Liver (tissue), 9 donors: ENCODE measurements around the gene TSPAN31. TPM values are rescaled to one million over a fixed set of nuclear protein-coding genes. Genes with fewer than 3 reads are reported as not detected.
A peak's percentile ranks its signal among the peaks of the same experiment; 100 is the strongest.
"Not testable (repeated sequence)": the region's sequence is repeated elsewhere in the genome, so short reads cannot be mapped to it uniquely, and the experiment has no call there.

ENCODE experiments used
- DNase-seq: peaks from one replicate; pipeline ENCODE4 v3.0.0-alpha.2; 2017; ENCODE audit warnings: low spot score
- H3K27ac ChIP-seq, 2 donors: one replicate each; pipeline ENCODE4 v1.7.0; 2013; ENCODE audit warnings: inconsistent platforms in 2 of 2, low read length in 2 of 2, control low read depth in 1 of 2, low read depth in 1 of 2, mild to moderate bottlenecking in 1 of 2
- H3K27me3 ChIP-seq, 4 donors: one replicate each; pipeline versions ENCODE4 v1.6.1 to v1.7.0; 2013; ENCODE audit warnings: low read length in 3 of 4, inconsistent platforms in 1 of 4, mild to moderate bottlenecking in 1 of 4, moderate library complexity in 1 of 4; ENCODE audit not compliant: control insufficient read depth in 4 of 4, insufficient read depth in 4 of 4
- H3K36me3 ChIP-seq, 4 donors: one replicate each; pipeline versions ENCODE4 v1.6.1 to v1.7.0; 2013; ENCODE audit warnings: low read length in 3 of 4, mild to moderate bottlenecking in 3 of 4, low read depth in 1 of 4, moderate library complexity in 1 of 4; ENCODE audit not compliant: control insufficient read depth in 4 of 4, insufficient read depth in 3 of 4
- H3K4me1 ChIP-seq, 4 donors: one replicate each; pipeline versions ENCODE4 v1.6.1 to v1.7.0; 2013; ENCODE audit warnings: low read length in 3 of 4, mild to moderate bottlenecking in 3 of 4, moderate library complexity in 1 of 4; ENCODE audit not compliant: control insufficient read depth in 4 of 4, insufficient read depth in 4 of 4
- H3K4me3 ChIP-seq, 3 donors: one replicate each; pipeline versions ENCODE4 v1.6.1 to v1.7.0; 2013; ENCODE audit warnings: low read length in 3 of 3, control low read depth in 1 of 3, low read depth in 1 of 3, mild to moderate bottlenecking in 1 of 3
- H3K9ac ChIP-seq, 2 donors: one replicate each; pipeline ENCODE4 v1.7.0; 2013; ENCODE audit warnings: low read length in 2 of 2, mild to moderate bottlenecking in 2 of 2, moderate library complexity in 2 of 2, control low read depth in 1 of 2, low read depth in 1 of 2
- H3K9me3 ChIP-seq, 4 donors: one replicate each; pipeline versions ENCODE4 v1.6.1 to v1.7.0; 2013; ENCODE audit warnings: low read length in 3 of 4; ENCODE audit not compliant: control insufficient read depth in 4 of 4
- CTCF ChIP-seq: fragments of 150-350 bp; IDR thresholded peaks from 2 replicates; pipeline ENCODE4 v1.5.1; 2017; ENCODE audit warnings: improper control_type of control experiment, low read depth, low read length; ENCODE audit not compliant: missing input control
- EGR1 ChIP-seq, 2 donors: IDR thresholded peaks; 2 replicates each; pipeline ENCODE4 v1.6.1; 2016 to 2018; ENCODE audit warnings: antibody characterized with exemption in 2 of 2, low read depth in 2 of 2
- FOXA1 ChIP-seq: IDR thresholded peaks from 2 replicates; pipeline ENCODE4 v1.6.1; 2016; ENCODE audit warnings: antibody characterized with exemption
- FOXA2 ChIP-seq: IDR thresholded peaks from 2 replicates; pipeline ENCODE4 v1.6.1; 2016; ENCODE audit warnings: antibody characterized with exemption
- GABPA ChIP-seq, 2 donors: IDR thresholded peaks in 1 of 2; conservative IDR thresholded peaks in 1 of 2; 2 replicates each; pipeline ENCODE4 v1.6.1; 2016; ENCODE audit warnings: antibody characterized with exemption in 2 of 2, mild to moderate bottlenecking in 1 of 2, moderate library complexity in 1 of 2
- HNF4A ChIP-seq, 2 donors: conservative IDR thresholded peaks; 2 replicates each; pipeline ENCODE4 v1.6.1; 2016; ENCODE audit warnings: antibody characterized with exemption in 2 of 2, mild to moderate bottlenecking in 2 of 2
- HNF4G ChIP-seq: IDR thresholded peaks from 2 replicates; pipeline ENCODE4 v1.6.1; 2016; ENCODE audit warnings: antibody characterized with exemption
- JUND ChIP-seq, 2 donors: IDR thresholded peaks; 2 replicates each; pipeline ENCODE4 v1.6.1; 2016; ENCODE audit warnings: antibody characterized with exemption in 2 of 2
- MAX ChIP-seq: IDR thresholded peaks from 2 replicates; pipeline ENCODE4 v1.6.1; 2016; ENCODE audit warnings: antibody characterized with exemption
- NR2F2 ChIP-seq: IDR thresholded peaks from 2 replicates; pipeline ENCODE4 v1.6.1; 2016; ENCODE audit warnings: antibody characterized with exemption
- RAD21 ChIP-seq, 2 donors: IDR thresholded peaks; 2 replicates each; pipeline ENCODE4 v1.6.1; 2016; ENCODE audit warnings: antibody characterized with exemption in 2 of 2, mild to moderate bottlenecking in 2 of 2
- RXRA ChIP-seq, 2 donors: IDR thresholded peaks; 2 replicates each; pipeline ENCODE4 v1.6.1; 2017 to 2018; ENCODE audit warnings: antibody characterized with exemption in 2 of 2, mild to moderate bottlenecking in 1 of 2
- SP1 ChIP-seq: IDR thresholded peaks from 2 replicates; pipeline ENCODE4 v1.6.1; 2018; ENCODE audit warnings: antibody characterized with exemption, mild to moderate bottlenecking
- TAF1 ChIP-seq: conservative IDR thresholded peaks from 2 replicates; pipeline ENCODE4 v1.6.1; 2016; ENCODE audit warnings: antibody characterized with exemption, mild to moderate bottlenecking
- YY1 ChIP-seq: IDR thresholded peaks from 2 replicates; pipeline ENCODE4 v1.6.1; 2016; ENCODE audit warnings: antibody characterized with exemption, mild to moderate bottlenecking
- ZBTB33 ChIP-seq: IDR thresholded peaks from 2 replicates; pipeline ENCODE4 v1.6.1; 2016; ENCODE audit warnings: antibody characterized with exemption
- whole genome bisulfite sequencing: extraction: QIAGEN DNeasy Blood & Tissue Kit; methylation state at CpG from one replicate; pipeline ENCODE4 v1.1.7; 2013; 5-methylcytosine and 5-hydroxymethylcytosine counted together
- polyA plus RNA-seq, 2 donors: library from polyadenylated mRNA; stranded (reverse) in 1 of 2; unstranded in 1 of 2; fragments of 200-250 nt in 1 of 2; fragments of >200 nt in 1 of 2; fragmentation: Nextera tagmentation in 1 of 2; extraction: Ambion mirVana in 1 of 2; gene quantifications; one replicate each; pipeline versions ENCODE4 v1.2.1 to v1.2.3, GENCODE V29; 2013 to 2015
- total RNA-seq, 2 donors: library from RNA; depleted of rRNA; stranded (reverse); fragments of >200 nt; gene quantifications; one replicate each; pipeline ENCODE4 v1.2.3, GENCODE V29; 2014
- TF ChIP-seq, protein P1 (sequence below): IDR thresholded peaks from 2 replicates; pipeline ENCODE4 v1.6.1; 2016; ENCODE audit warnings: antibody characterized with exemption, mild to moderate bottlenecking
- TF ChIP-seq, protein P2 (sequence below): IDR thresholded peaks from 2 replicates; pipeline ENCODE4 v1.6.1; 2016; ENCODE audit warnings: antibody characterized with exemption
- donor health status: healthy.
- donor health status: healthy.
- donor health status: healthy.
- donor health status: healthy.
- donor health status: healthy.

Gene TSPAN31
- total and polyA plus RNA-seq, 4 donors, result 16.9 to 39.4 (median 24.6) TPM

- no peaks in the 10 kb centered on the region for H3K27me3 ChIP-seq
- no peaks in the 10 kb centered on the region for H3K9me3 ChIP-seq
- peaks cover 5 to 13% (median 10%) of the 10 kb centered on the region in 4 donors for H3K4me1 ChIP-seq
- H3K4me3 ChIP-seq, result peak within 1 kb of the TSS; percentile 58 to 99 (median 63)
- no peak for DNase-seq
- WGBS, result 5% methylated on average over 67 of the region's 67 CpGs
- H3K9ac ChIP-seq, result peak within 1 kb of the TSS; percentile 63 to 86
- TF ChIP-seq HNF4G, result no peak
- no peak for TF ChIP-seq FOXA2
- TF ChIP-seq, protein P1, sequence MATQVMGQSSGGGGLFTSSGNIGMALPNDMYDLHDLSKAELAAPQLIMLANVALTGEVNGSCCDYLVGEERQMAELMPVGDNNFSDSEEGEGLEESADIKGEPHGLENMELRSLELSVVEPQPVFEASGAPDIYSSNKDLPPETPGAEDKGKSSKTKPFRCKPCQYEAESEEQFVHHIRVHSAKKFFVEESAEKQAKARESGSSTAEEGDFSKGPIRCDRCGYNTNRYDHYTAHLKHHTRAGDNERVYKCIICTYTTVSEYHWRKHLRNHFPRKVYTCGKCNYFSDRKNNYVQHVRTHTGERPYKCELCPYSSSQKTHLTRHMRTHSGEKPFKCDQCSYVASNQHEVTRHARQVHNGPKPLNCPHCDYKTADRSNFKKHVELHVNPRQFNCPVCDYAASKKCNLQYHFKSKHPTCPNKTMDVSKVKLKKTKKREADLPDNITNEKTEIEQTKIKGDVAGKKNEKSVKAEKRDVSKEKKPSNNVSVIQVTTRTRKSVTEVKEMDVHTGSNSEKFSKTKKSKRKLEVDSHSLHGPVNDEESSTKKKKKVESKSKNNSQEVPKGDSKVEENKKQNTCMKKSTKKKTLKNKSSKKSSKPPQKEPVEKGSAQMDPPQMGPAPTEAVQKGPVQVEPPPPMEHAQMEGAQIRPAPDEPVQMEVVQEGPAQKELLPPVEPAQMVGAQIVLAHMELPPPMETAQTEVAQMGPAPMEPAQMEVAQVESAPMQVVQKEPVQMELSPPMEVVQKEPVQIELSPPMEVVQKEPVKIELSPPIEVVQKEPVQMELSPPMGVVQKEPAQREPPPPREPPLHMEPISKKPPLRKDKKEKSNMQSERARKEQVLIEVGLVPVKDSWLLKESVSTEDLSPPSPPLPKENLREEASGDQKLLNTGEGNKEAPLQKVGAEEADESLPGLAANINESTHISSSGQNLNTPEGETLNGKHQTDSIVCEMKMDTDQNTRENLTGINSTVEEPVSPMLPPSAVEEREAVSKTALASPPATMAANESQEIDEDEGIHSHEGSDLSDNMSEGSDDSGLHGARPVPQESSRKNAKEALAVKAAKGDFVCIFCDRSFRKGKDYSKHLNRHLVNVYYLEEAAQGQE, result no peak
- TF ChIP-seq TAF1, result no peak
- TF ChIP-seq RAD21 (IDR thresholded peaks at IDR 0.05), result no peak
- TF ChIP-seq CTCF, result no peak
- TF ChIP-seq RXRA (IDR thresholded peaks at IDR 0.05), result no peak
- no peak for TF ChIP-seq SP1
- TF ChIP-seq ZBTB33, result no peak
- no peak for TF ChIP-seq EGR1 (IDR thresholded peaks at IDR 0.05; ENCODE audit: low read depth in 2 of 2)
- no peak for TF ChIP-seq FOXA1
- no peak for TF ChIP-seq GABPA (IDR thresholded peaks at IDR 0.05 in 1 of 2, conservative IDR thresholded peaks at IDR 0.05 in 1 of 2)
- TF ChIP-seq YY1, result no peak
- no peak for TF ChIP-seq MAX
- TF ChIP-seq JUND (IDR thresholded peaks at IDR 0.05), result no peak
- no peak for TF ChIP-seq NR2F2
- TF ChIP-seq HNF4A (conservative IDR thresholded peaks at IDR 0.05), result no peak
- TF ChIP-seq, protein P2, sequence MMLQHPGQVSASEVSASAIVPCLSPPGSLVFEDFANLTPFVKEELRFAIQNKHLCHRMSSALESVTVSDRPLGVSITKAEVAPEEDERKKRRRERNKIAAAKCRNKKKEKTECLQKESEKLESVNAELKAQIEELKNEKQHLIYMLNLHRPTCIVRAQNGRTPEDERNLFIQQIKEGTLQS, result no peak
- H3K27ac ChIP-seq, result peak within 1 kb of the TSS; percentile 77 to 99
- peaks cover 10 to 19% (median 14%) of the 10 kb centered on the region in 4 donors for H3K36me3 ChIP-seq
Observed at GRCh38 chr12:57772429-57773322, 27.8 kb downstream of the TSPAN31 start, which contains the start of gene EEF1AKMT3. Gene EEF1AKMT3 (plus strand): TSS chr12:57772614. CDS start chr12:57772725, 111 bp downstream.

DNA sequence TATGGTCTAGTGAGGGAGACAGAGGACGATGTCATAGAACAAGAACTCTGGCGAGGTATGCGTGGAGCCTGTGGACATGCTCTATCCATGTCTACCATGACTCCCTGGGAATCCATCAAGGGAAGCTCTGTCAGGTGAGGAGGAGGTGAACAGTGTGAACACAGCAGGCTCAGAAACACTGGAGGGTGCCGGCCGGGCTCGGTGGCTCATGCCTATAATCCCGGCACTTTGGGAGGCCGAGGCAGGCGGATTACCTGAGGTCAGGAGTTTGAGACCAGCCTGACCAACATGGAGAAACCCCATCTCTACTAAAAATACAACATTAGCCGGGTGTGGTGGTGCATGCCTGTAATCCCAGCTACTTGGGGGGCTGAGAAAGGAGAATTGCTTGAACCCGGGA, 29.8 kb downstream of the TSPAN31 start:
- not testable (repeated sequence) for H3K36me3 ChIP-seq, H3K9ac ChIP-seq, H3K27ac ChIP-seq, DNase-seq, H3K27me3 ChIP-seq, H3K9me3 ChIP-seq, H3K4me3 ChIP-seq
- H3K4me1 ChIP-seq, result peaks cover 5 to 13% (median 10%) of the 10 kb centered on the region in 4 donors
- WGBS, result 97% methylated on average over 11 of the region's 11 CpGs
